ENCODE data around the gene FOXN1.

Gene FOXN1

GRCh38 chr17:28526381-28526780, 20.2 kb downstream of the FOXN1 start:
- DNase-seq = no peak

- no peak for DNase-seq
Observed at GRCh38 chr17:28527181-28527681, 21.1 kb downstream of the FOXN1 start.

GRCh38 chr17:28527859-28528258, 21.7 kb downstream of the FOXN1 start:
- no peak for DNase-seq

DNA sequence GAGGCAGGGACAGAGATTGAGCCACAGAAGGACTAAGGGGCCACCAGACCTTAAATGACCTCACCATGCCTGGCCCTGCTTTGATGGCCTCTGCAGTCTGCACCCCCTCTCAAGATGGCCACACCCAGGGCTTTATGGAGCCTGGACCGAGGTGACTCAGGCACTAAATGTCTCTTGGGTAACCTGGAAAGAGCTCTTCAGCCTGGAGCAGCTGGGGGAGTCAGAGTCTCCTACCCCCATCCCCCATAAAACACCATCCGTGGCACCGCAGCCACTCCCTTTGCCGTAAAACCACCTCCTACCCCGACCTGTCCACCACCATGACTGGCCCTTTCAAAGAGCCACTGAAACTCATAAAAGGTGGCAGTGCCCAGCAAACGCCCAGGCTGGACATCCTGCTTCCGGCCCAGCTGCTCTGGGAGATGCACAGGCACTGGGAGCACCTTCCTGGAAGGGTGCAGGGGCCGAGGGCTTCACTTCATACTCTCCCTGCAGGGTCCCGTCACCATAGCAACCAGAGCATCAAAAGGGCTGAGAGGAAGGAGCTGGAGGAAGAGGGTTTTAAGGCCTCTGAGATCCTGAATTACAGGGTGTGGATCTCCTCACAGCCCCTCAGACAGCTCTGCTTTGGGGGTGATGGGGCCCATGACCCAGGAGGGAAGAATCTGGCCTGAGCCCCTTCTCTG, 22.3 kb downstream of the FOXN1 start:
- DNase-seq = no peak

DNA sequence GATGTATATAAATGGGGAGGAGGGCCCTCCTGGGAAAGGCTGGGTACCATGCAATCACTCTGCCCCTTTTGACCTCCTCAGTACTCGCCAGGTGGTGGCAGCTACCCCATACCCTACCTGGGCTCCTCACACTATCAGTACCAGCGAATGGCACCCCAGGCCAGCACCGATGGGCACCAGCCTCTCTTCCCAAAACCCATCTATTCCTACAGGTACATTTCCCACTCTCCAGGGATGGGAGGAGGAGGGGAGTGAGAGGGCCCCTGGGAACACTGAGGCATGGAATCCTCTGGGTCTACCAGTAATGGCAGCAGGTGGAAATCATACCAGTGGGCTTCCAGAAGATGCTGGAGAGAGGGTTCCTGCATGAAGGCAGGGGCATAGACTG, 22.9 kb downstream of the FOXN1 start:
- no peak for DNase-seq

GRCh38 chr17:28530250-28530649, 24.1 kb downstream of the FOXN1 start:
- DNase-seq = no peak

DNA sequence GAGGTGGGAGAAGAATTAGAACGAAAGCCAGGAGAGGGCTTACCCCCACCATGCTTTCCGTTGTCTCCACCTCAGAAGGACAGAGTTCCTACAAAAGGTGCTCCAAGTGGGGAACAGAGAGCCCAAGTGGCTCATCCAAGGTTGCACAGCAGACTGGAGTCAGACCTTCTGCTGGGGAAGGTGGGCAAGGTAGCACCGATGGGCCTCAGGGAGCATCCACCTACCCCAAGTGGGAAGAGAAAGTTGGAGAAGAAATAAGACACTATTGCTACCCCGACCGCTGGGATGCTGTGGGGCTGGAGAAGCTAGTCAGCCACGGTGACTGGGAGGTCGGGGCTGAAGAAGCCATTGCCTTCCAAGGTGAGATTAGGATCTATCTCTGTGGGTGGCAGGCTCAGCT, 24.8 kb downstream of the FOXN1 start:
- DNase-seq = no peak

DNA sequence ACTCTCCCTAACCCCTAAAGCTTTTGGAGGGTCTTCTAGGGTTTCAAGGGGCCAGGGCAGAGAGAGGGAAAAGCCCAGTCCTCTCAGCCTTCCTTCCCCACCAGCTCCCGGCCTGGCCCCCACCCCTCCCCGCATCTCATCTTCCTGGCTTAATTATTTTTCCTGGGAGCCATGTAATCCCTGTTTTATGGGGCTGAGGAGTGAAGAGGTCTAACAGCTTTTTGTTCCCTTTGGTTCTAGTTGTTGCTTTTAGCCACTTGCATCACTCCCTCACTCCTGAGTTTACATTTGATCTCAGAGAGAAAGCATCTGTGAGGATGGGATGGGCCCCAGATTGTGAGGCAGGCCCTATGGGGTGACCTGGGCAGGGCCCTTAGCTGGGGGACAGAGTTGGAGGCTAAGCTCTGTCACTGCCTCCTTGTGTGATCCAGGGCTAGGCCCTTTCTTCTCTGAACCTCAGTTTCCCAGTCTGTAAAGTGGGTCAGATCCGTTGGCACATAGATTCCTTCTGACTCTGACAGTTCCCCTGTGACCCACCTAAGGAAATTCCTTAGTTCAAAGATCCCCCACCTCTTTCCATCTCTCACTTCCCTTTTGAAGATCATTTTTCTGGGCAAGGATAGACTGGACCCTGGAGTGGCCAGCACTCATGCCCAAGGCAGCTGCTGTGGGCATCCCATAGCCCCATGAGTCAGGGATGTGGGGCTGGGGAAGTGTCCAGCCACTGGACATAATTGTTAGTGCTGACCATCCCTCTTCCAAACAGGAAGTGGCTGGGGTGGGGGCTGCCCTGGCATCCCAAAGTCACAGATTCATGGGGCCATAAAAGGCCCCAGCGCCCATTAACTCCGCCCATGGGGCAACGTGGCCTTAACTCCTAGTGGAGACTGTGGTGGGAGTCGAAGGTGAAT, 26.2 kb downstream of the FOXN1 start:
- no peak for DNase-seq

DNA sequence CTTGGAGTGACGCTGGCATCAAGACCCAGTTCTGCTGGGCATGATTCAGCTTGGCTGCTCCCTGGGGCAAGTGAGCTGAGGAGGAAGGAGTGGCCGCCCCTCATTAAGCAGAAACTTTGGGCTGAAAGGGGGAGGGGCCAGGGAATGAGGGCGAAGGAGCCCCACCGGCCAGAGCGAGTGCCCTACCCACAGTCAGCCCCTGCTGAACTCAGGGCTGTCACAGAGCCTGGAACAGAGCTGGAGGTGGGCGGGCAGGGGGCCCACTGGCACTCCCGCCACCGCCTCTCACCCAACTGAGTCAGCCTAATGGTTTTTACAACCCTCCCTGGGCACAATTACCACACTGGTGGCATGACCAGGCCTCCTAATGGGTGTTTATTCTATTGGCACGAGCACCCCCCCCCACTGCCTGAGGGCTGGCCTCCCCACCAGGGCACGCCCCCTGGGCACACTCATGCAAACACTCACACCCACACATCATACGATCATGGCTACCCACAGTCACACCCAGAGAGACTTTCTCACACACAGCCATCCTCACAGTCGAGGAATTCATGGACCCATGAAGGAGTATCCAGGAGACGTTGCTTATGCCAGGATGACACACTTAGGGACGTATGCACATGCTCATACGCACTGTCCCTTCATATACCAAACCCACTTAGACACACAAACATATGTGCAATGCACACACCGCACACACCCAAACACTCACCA, 27.1 kb downstream of the FOXN1 start:
- no peak for DNase-seq

GRCh38 chr17:28534740-28535375, 28.7 kb downstream of the FOXN1 start:
- DNase-seq = no peak

GRCh38 chr17:28536532-28537218, 30.5 kb downstream of the FOXN1 start:
- DNase-seq = no peak

GRCh38 chr17:28537219-28537610, 31.1 kb downstream of the FOXN1 start:
- no peak for DNase-seq

DNA sequence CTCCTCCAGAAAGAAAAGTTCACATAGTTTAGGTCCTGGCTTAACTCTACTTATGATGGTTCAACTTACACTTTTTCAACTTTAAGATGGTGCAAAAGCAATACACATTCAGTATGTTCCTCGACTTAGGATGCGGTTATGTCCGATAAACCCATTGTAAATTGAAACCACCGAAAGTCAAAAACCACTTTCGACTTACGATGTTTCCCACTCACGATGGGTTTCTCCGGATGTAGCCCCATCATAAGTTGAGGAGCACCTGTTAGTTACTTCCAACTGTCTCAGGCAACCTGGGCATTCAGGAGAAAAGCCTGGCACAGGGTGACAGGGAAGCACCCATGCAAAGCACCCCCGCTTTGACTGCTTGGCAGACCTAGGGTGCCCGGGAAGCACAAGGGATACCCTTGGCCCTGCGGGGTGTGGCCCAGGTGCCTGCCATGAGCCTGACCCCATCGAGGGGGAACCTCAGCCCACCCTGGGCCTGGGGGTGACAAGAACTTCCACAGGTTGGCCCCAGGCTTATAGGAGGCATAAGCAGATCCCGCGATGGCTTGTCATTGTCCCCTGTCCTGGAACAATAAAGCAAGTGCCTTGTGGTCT, 32.2 kb downstream of the FOXN1 start:
- no peak for DNase-seq

DNA sequence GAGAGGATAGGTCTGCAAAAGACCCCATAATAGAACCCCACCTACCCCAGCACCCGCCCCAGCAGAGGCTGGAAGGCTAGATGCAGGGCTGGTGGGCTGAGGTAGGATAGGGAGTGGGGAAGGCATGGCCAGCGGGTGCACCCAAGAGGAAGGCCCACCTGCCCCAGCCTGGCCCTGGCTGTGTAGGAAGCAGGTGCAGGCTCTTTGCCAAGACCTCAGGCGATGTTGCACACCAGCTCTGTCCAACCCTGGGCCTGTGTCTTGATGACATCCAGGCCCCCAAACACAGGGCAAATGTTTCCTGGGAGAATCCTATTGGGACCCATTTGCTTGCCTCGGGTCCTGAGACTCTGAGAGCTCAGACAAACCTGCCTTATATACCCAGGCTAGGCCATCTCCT, 34.1 kb downstream of the FOXN1 start:
- no peak for DNase-seq

DNA sequence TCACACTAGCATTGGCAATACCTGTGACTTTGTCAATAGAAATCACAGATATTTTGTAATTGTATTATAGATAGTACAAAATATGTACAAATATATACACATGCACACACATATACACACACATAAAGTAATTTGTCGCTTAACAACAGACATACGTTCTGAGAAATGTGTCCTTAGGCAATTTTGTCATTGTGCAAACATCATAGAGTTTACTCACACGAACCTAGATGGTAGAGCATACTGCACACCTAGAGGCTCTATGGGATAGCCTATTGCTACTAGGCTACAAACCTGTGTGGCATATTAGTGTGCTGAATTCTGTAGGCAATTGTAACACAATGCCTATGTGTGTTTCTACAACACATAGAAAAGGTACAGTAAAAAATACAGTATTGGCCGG, 35.3 kb downstream of the FOXN1 start:
- no peak for DNase-seq

GRCh38 chr17:28544402-28545140, 38.4 kb downstream of the FOXN1 start:
- no peak for DNase-seq

- DNase-seq = no peak
Observed at GRCh38 chr17:28545141-28545503, 39.0 kb downstream of the FOXN1 start.

- DNase-seq = no peak
Observed at GRCh38 chr17:28545787-28546415, 39.8 kb downstream of the FOXN1 start.

DNA sequence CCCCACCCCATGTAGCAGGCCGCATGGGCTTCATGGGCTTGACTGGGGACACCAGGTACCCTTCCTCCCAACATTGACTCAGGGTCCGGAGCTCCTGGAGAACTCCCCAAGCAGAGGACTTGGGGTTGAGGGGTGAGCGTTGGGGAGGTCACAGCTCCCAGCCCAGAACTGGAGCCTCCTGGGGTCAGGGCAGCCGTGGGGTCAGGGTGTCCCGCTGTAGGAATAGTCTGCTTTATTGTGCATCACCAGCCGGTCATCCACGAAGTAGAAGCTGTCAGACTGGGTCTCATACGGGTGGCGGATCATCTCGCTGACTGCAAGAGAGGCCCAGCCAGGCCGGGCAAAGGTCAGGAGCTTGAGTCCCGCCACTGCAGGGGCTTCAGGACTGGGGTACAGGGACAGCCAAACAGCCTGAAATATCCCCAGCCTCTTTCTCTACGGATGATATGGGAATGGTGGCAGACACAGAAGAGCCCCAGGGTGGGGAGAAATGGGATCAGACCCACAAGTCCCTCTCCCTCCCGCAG, 41.0 kb downstream of the FOXN1 start:
- no peak for DNase-seq
